Hepatocyte (in vitro differentiated cells): ENCODE results near the gene HEATR1. TPM values are rescaled to one million over a fixed set of nuclear protein-coding genes. Genes with fewer than 3 reads are reported as not detected.

ENCODE experiments used
- DNase-seq: peaks from one replicate; pipeline ENCODE4 v3.0.0-alpha.2; 2016; ENCODE audit warnings: low spot score
- H2AFZ ChIP-seq: fragments of 200-600 bp; sonication (generic); 2 replicates; pipeline ENCODE4 v1.6.0; 2016; ENCODE audit warnings: antibody characterized with exemption, mild to moderate bottlenecking
- H3K27ac ChIP-seq: fragments of 200-600 bp; sonication (generic); 2 replicates; pipeline ENCODE4 v1.5.1; 2016; ENCODE audit warnings: mild to moderate bottlenecking
- H3K27me3 ChIP-seq: fragments of 200-600 bp; sonication (generic); 2 replicates; pipeline ENCODE4 v1.6.1; 2016
- H3K36me3 ChIP-seq: fragments of 200-600 bp; sonication (generic); replicated peaks from 2 replicates; pipeline ENCODE4 v1.5.1; 2016; ENCODE audit warnings: low read depth; ENCODE audit not compliant: insufficient read depth
- H3K4me1 ChIP-seq: fragments of 200-600 bp; sonication (generic); 2 replicates; pipeline ENCODE4 v1.5.1; 2016; ENCODE audit warnings: mild to moderate bottlenecking, moderate library complexity; ENCODE audit not compliant: insufficient read depth
- H3K4me2 ChIP-seq: fragments of 200-600 bp; sonication (generic); 2 replicates; pipeline ENCODE4 v1.6.0; 2016
- H3K4me3 ChIP-seq: fragments of 200-600 bp; sonication (generic); 2 replicates; pipeline ENCODE4 v1.5.1; 2016; ENCODE audit warnings: mild to moderate bottlenecking
- H3K79me2 ChIP-seq: fragments of 200-600 bp; sonication (generic); 2 replicates; pipeline ENCODE4 v1.6.0; 2017; ENCODE audit warnings: mild to moderate bottlenecking
- H3K9me2 ChIP-seq: fragments of 200-600 bp; sonication (generic); replicated peaks from 2 replicates; pipeline ENCODE4 v1.6.0; 2017; ENCODE audit warnings: mild to moderate bottlenecking; ENCODE audit not compliant: insufficient read depth
- H3K9me3 ChIP-seq: fragments of 200-600 bp; sonication (generic); 2 replicates; pipeline ENCODE4 v1.5.1; 2016; ENCODE audit warnings: low read depth, mild to moderate bottlenecking
- H4K20me1 ChIP-seq: fragments of 200-600 bp; sonication (generic); 2 replicates; pipeline ENCODE4 v1.6.0; 2016; ENCODE audit warnings: mild to moderate bottlenecking; ENCODE audit not compliant: insufficient read depth, poor library complexity, severe bottlenecking
- CTCF ChIP-seq: fragments of 200-600 bp; sonication (generic); IDR thresholded peaks from 2 replicates; pipeline ENCODE4 v1.5.1; 2016; ENCODE audit warnings: antibody characterized with exemption, mild to moderate bottlenecking; ENCODE audit not compliant: poor library complexity
- EZH2 ChIP-seq: fragments of 200-600 bp; sonication (generic); IDR thresholded peaks from 2 replicates; pipeline ENCODE4 v1.6.1; 2016; ENCODE audit warnings: antibody characterized with exemption, mild to moderate bottlenecking, borderline replicate concordance
- EZH2phosphoT487 ChIP-seq: fragments of 200-600 bp; sonication (generic); IDR thresholded peaks from one replicate; pipeline ENCODE4 v1.6.1; 2018; ENCODE audit warnings: antibody characterized with exemption, mild to moderate bottlenecking, low read depth, moderate library complexity; ENCODE audit not compliant: unreplicated experiment, severe bottlenecking
- WGBS: methylation state at CpG from one replicate; pipeline ENCODE4 v1.1.6; 2016; ENCODE audit warnings: low lambda C conversion rate; ENCODE audit errors: missing lambda C conversion rate; 5-methylcytosine and 5-hydroxymethylcytosine counted together
- polyA plus RNA-seq: library from polyadenylated mRNA; unstranded; fragments of >200 nt; fragmentation: Nextera tagmentation; extraction: Ambion mirVana; gene quantifications from 2 replicates; pipeline ENCODE4 v1.2.1, GENCODE V29; 2016
- total RNA-seq: library from RNA; depleted of rRNA; stranded (reverse); fragments of >200 nt; gene quantifications from 2 replicates; pipeline ENCODE4 v1.2.3, GENCODE V29; 2014

The HEATR1 gene
- total and polyA plus RNA-seq, 2 experiments from 2014 or later: 8.5 to 27.8 TPM

DNA sequence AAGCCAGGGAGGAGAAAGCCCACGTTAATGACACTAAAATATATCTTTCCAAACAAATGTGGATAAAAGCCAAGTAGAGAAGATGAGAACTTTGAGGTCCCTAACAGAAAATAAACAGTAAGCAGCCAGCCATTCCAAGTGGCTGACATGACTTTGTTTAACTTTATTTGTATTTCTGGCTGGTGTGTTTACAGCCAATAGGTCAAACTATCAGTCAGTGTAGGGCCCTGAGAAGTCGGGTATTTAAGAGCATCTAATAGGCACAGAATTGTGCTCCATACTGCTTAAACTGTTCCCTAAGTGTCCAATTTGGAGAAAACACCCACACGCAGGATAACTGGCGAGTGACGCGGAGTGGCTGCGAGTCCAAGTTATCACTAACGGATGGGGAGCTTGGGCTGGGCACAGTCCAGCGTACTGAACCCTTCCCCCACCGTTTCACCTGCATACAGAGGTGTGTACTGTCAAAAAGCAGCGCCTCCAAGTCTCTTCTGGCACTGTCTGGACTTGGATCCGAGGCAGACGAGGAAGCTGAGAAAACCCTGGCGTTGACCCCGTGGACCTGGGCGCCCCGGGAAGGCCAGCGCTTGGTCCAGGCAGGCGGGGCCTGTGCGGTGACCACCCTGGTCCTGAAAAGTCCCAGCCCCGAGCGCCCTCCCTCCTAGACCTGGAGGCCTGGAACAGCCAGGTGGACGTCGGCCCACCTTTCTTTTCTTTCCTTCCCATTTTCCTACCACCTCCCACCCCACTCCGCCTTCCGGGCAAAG lies 81.2 kb downstream of the HEATR1 start:
- no peaks in the 10 kb centered on the region for H3K27me3 ChIP-seq
- DNase-seq: peak; percentile 60
- peak overlapping the region; percentile 88 for H3K4me2 ChIP-seq
- H3K4me3 ChIP-seq: peak overlapping the region; percentile 84
- peaks cover 17% of the 10 kb centered on the region for H3K79me2 ChIP-seq
- TF ChIP-seq CTCF (no peak), EZH2 (no peak), EZH2phosphoT487 (no peak)
- H3K4me1 ChIP-seq: peaks cover 14% of the 10 kb centered on the region
- no peaks in the 10 kb centered on the region for H3K9me2 ChIP-seq
- peak overlapping the region; percentile 82 for H2AFZ ChIP-seq
- H4K20me1 ChIP-seq: no peaks in the 10 kb centered on the region
- 43% methylated on average over 16 of the region's 26 CpGs for WGBS
- no peaks in the 10 kb centered on the region for H3K9me3 ChIP-seq
- no peaks in the 10 kb centered on the region for H3K36me3 ChIP-seq
- H3K27ac ChIP-seq: peak overlapping the region; percentile 98

DNA sequence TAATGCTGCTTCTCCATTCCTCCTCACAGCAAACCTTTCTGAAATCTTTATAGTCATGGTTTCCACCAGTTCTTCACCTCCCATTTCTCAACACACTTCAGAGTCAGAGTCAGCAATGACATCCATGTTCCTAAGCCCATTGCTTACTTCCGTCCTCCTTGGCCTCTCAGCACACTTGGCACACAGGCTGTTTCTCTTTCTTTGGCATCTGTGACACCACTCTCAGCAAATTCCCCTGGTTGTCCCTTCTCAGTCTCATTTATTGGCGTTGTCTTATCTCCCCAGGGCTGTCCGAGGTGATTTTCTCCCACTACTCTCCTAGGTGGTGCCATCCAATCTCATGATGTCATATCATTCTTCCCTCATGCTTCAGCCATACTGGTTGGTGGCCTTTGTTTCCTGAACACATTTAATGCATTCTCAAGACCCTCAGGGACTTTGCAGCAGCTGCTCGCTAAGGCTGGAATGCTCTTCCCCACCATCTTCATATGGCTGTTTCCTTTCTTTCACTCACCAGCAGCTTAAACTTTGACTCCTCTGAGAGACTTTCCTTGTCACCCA lies 83.8 kb downstream of the HEATR1 start:
- DNase-seq: no peak
- Histone ChIP-seq H3K27me3 (no peaks in the 10 kb centered on the region), H3K9me2 (no peaks in the 10 kb centered on the region), H3K4me2 (no peak overlapping the region), H2AFZ (no peak overlapping the region), H3K36me3 (no peaks in the 10 kb centered on the region), H4K20me1 (no peaks in the 10 kb centered on the region), H3K4me1 (peaks cover 26% of the 10 kb centered on the region), H3K4me3 (no peak overlapping the region), H3K79me2 (peaks cover 7% of the 10 kb centered on the region), H3K9me3 (no peaks in the 10 kb centered on the region), H3K27ac (no peak overlapping the region)
- TF ChIP-seq CTCF (no peak), EZH2phosphoT487 (no peak), EZH2 (no peak)
- WGBS: 82% methylated on average over 4 of the region's 4 CpGs

GRCh38 chr1:236518322-236518721 lies 86.0 kb downstream of the HEATR1 start:
- no peak overlapping the region for H2AFZ ChIP-seq
- no peaks in the 10 kb centered on the region for H3K9me3 ChIP-seq
- no peak overlapping the region for H3K27ac ChIP-seq
- TF ChIP-seq CTCF (no peak), EZH2 (no peak), EZH2phosphoT487 (no peak)
- H4K20me1 ChIP-seq: no peaks in the 10 kb centered on the region
- no peak for DNase-seq
- peaks cover 20% of the 10 kb centered on the region for H3K4me1 ChIP-seq
- H3K27me3 ChIP-seq: no peaks in the 10 kb centered on the region
- WGBS: 93% methylated on average over 5 of the region's 5 CpGs
- H3K36me3 ChIP-seq: no peaks in the 10 kb centered on the region
- no peak overlapping the region for H3K4me2 ChIP-seq
- no peaks in the 10 kb centered on the region for H3K79me2 ChIP-seq
- H3K4me3 ChIP-seq: no peak overlapping the region
- H3K9me2 ChIP-seq: no peaks in the 10 kb centered on the region
